SK-N-SH (cell line): ENCODE results near the gene CSRNP3. TPM values are rescaled to one million over a fixed set of nuclear protein-coding genes. Genes with fewer than 3 reads are reported as not detected.

Source experiments
- CTCF ChIA-PET: fragments of 300-600, 350-600 bp; formaldehyde crosslinking; extraction: SDS; loops from one replicate; lab custom pipeline; 2021; lab: Yijun Ruan, JAX
- POLR2A ChIA-PET: fragments of 350-600 bp; sonication (Branson Sonifier 250); formaldehyde crosslinking; extraction: SDS; loops from one replicate; lab custom pipeline; 2020; ENCODE audit warnings: antibody characterized with exemption, inconsistent platforms; lab: Yijun Ruan, JAX
- DNase-seq: peaks from one replicate; pipeline ENCODE4 v3.0.0; 2012
- H2AFZ ChIP-seq: fragments of 200-600 bp; sonication (generic); 2 replicates; pipeline ENCODE4 v1.8.1; 2016; ENCODE audit warnings: antibody characterized with exemption, mild to moderate bottlenecking, low read depth
- H3F3A ChIP-seq: fragments of 200-600 bp; sonication (generic); replicated peaks from 2 replicates; pipeline ENCODE3; 2016; ENCODE audit warnings: antibody characterized with exemption, mild to moderate bottlenecking; ENCODE audit not compliant: insufficient read depth
- H3K27ac ChIP-seq, 2 experiments: fragments of 200-500 bp in 1 of 2; fragments of 200-600 bp in 1 of 2; sonication (Bioruptor generic) in 1 of 2; sonication (generic), shearing (Covaris generic) in 1 of 2; 2 replicates each; pipeline versions ENCODE4 v1.5.1 to v1.6.1; 2014 to 2016; ENCODE audit warnings: low read depth in 2 of 2, inconsistent platforms in 1 of 2, low read length in 1 of 2, mild to moderate bottlenecking in 1 of 2, mixed read lengths in 1 of 2
- H3K27me3 ChIP-seq: fragments of 200-600 bp; sonication (generic), shearing (Covaris generic); 2 replicates; pipeline ENCODE4 v1.6.1; 2016; ENCODE audit warnings: mixed run types; ENCODE audit not compliant: insufficient read depth
- H3K36me3 ChIP-seq, 2 experiments: fragments of 200-500 bp in 1 of 2; fragments of 200-600 bp in 1 of 2; sonication (Bioruptor generic) in 1 of 2; sonication (generic) in 1 of 2; replicated peaks in 1 of 2; 2 replicates each; pipeline versions ENCODE3 to v1.5.1; 2014 to 2016; ENCODE audit warnings: low read length in 1 of 2, mild to moderate bottlenecking in 1 of 2; ENCODE audit not compliant: insufficient read depth in 2 of 2, control insufficient read depth in 1 of 2
- H3K4me1 ChIP-seq, 2 experiments: fragments of 200-500 bp in 1 of 2; fragments of 200-600 bp in 1 of 2; sonication (Bioruptor generic) in 1 of 2; sonication (generic), shearing (Covaris generic) in 1 of 2; 2 replicates each; pipeline versions ENCODE4 v1.5.1 to v1.6.1; 2014 to 2016; ENCODE audit warnings: low read depth in 1 of 2, low read length in 1 of 2, mixed run types in 1 of 2; ENCODE audit not compliant: insufficient read depth in 2 of 2, control insufficient read depth in 1 of 2
- H3K4me2 ChIP-seq: fragments of 200-600 bp; sonication (generic), shearing (Covaris generic); 2 replicates; pipeline ENCODE4 v1.6.1; 2017; ENCODE audit warnings: mixed run types
- H3K4me3 ChIP-seq, 2 experiments: fragments of 200-500 bp in 1 of 2; fragments of 200-600 bp in 1 of 2; sonication (Bioruptor generic) in 1 of 2; sonication (generic), shearing (Covaris generic) in 1 of 2; 2 replicates each; pipeline versions ENCODE4 v1.5.1 to v1.8.1; 2014 to 2016; ENCODE audit warnings: low read depth in 2 of 2, inconsistent platforms in 1 of 2, low read length in 1 of 2, mild to moderate bottlenecking in 1 of 2, mixed read lengths in 1 of 2, moderate library complexity in 1 of 2
- H3K79me2 ChIP-seq: fragments of 200-600 bp; sonication (generic); 2 replicates; pipeline ENCODE4 v1.8.1; 2017; ENCODE audit warnings: mild to moderate bottlenecking; ENCODE audit not compliant: insufficient read depth
- H3K9ac ChIP-seq: fragments of 200-600 bp; sonication (generic); 2 replicates; pipeline ENCODE4 v1.6.1; 2017; ENCODE audit warnings: mixed run types
- H3K9me2 ChIP-seq: fragments of 200-600 bp; sonication (generic); 2 replicates; pipeline ENCODE4 v1.6.1; 2017; ENCODE audit warnings: mixed run types
- H3K9me3 ChIP-seq: fragments of 200-600 bp; sonication (generic); 2 replicates; pipeline ENCODE4 v1.6.1; 2017; ENCODE audit warnings: mixed run types, mild to moderate bottlenecking, moderate library complexity
- H4K20me1 ChIP-seq: fragments of 200-600 bp; sonication (generic); 2 replicates; pipeline ENCODE4 v1.6.1; 2017; ENCODE audit warnings: mild to moderate bottlenecking, mixed run types; ENCODE audit not compliant: insufficient read depth
- EP300 ChIP-seq, 2 experiments: IDR thresholded peaks; 2 replicates each; pipeline versions ENCODE4 v1.4.0 to v1.6.1; 2012; ENCODE audit warnings: borderline replicate concordance in 1 of 2, low read depth in 1 of 2, low read length in 1 of 2
- GABPA ChIP-seq: IDR thresholded peaks from 2 replicates; pipeline ENCODE4 v1.4.0; 2012; ENCODE audit warnings: low read depth, mild to moderate bottlenecking
- JUND ChIP-seq: IDR thresholded peaks from 2 replicates; pipeline ENCODE4 v1.4.0; 2012
- MEF2A ChIP-seq: IDR thresholded peaks from 2 replicates; pipeline ENCODE4 v1.4.0; 2012; ENCODE audit warnings: low read depth, borderline replicate concordance
- NFIC ChIP-seq: IDR thresholded peaks from 2 replicates; pipeline ENCODE4 v1.4.0; 2012; ENCODE audit warnings: borderline replicate concordance
- RAD21 ChIP-seq: IDR thresholded peaks from 2 replicates; pipeline ENCODE4 v1.6.1; 2012; ENCODE audit warnings: mild to moderate bottlenecking, low read length
- REST ChIP-seq: IDR thresholded peaks from 2 replicates; pipeline ENCODE4 v1.6.1; 2012; ENCODE audit warnings: mild to moderate bottlenecking, low read depth, low read length, moderate library complexity
- RFX5 ChIP-seq: IDR thresholded peaks from 2 replicates; pipeline ENCODE4 v1.6.1; 2012; ENCODE audit warnings: mild to moderate bottlenecking, improper control_type of control experiment, low read length
- SIN3A ChIP-seq: IDR thresholded peaks from 2 replicates; pipeline ENCODE4 v1.6.1; 2012; ENCODE audit warnings: low read depth, mild to moderate bottlenecking, low read length, moderate library complexity, borderline replicate concordance
- TAF1 ChIP-seq: IDR thresholded peaks from 2 replicates; pipeline ENCODE4 v1.6.1; 2012; ENCODE audit warnings: low read depth, mild to moderate bottlenecking, low read length, moderate library complexity, borderline replicate concordance
- WGBS: methylation state at CpG from one replicate; pipeline ENCODE4 v1.1.6; 2017; ENCODE audit warnings: low lambda C conversion rate; 5-methylcytosine and 5-hydroxymethylcytosine counted together
- polyA plus RNA-seq, 3 experiments: library from polyadenylated mRNA; depleted of rRNA; stranded (reverse); fragments of >200 nt; gene quantifications; 2 replicates each; pipeline ENCODE4 v1.2.3, GENCODE V29; 2012
- TF ChIP-seq, protein P1 (sequence below): fragments of 150-350 bp; IDR thresholded peaks from 2 replicates; pipeline ENCODE4 v1.6.1; 2016; ENCODE audit warnings: mild to moderate bottlenecking, low read depth, low read length
- TF ChIP-seq, protein P2 (sequence below): IDR thresholded peaks from 2 replicates; pipeline ENCODE4 v1.4.0; 2012; ENCODE audit warnings: low read depth, borderline replicate concordance
- TF ChIP-seq, protein P3 (sequence below): fragments of 200-600 bp; sonication (generic); IDR thresholded peaks from 2 replicates; pipeline ENCODE4 v1.6.1; 2017; ENCODE audit warnings: antibody characterized with exemption, mild to moderate bottlenecking, moderate library complexity

Gene CSRNP3
- polyA plus RNA-seq, 1 of the 3 experiments (the other 2 are of a cell fraction), result 1.0 TPM

GRCh38 chr2:165472922-165473321 is 3.4 kb downstream of the CSRNP3 start:
- Histone ChIP-seq H3K4me1 (peaks cover 28 to 47% of the 10 kb centered on the region in 2 experiments; a peak in 3 of 4 replicates), H2AFZ (peak overlapping the region; percentile 79), H3K79me2 (peaks cover 16% of the 10 kb centered on the region)
- no peak for TF ChIP-seq REST
- TF ChIP-seq EP300 (IDR thresholded peaks at IDR 0.05; ENCODE audit: borderline replicate concordance in 1 of 2, low read depth in 1 of 2, low read length in 1 of 2), result peak in 1 of 2 experiments; percentile 35; a peak in 1 of 4 replicates
- TF ChIP-seq, all 33 proteins: peak for 1
- no peak overlapping the region; the same call in 1 of the 2 replicates for H3K9ac ChIP-seq
- no peaks in the 10 kb centered on the region for H4K20me1 ChIP-seq
- peak overlapping the region; percentile 36 for H3K4me2 ChIP-seq
- no peaks in the 10 kb centered on the region for H3K9me3 ChIP-seq
- no peaks in the 10 kb centered on the region for H3K9me2 ChIP-seq
- POLR2A ChIA-PET, result no interaction called here
- H3K36me3 ChIP-seq, result no peaks in the 10 kb centered on the region
- peak overlapping the region in 1 of 2 experiments; percentile 96; a peak in 2 of 4 replicates for H3K27ac ChIP-seq
- DNase-seq, result no peak
- 25% methylated on average over 3 of the region's 3 CpGs for WGBS
- H3K27me3 ChIP-seq, result no peaks in the 10 kb centered on the region
- CTCF ChIA-PET, result interaction anchor here (0.5 to 1.9 kb wide), 12 partner anchors 23 to 457 kb away, joined by 3 to 9 read pairs (median 4); partner anchors contain the start of gene SCN2A
- H3F3A ChIP-seq, result peaks cover 6% of the 10 kb centered on the region
- H3K4me3 ChIP-seq, result peak overlapping the region; percentile 0 to 6; a peak in 1 of 4 replicates

GRCh38 chr2:165474619-165475276 is 5.2 kb downstream of the CSRNP3 start:
- no peak for TF ChIP-seq RFX5
- TF ChIP-seq, protein P1, sequence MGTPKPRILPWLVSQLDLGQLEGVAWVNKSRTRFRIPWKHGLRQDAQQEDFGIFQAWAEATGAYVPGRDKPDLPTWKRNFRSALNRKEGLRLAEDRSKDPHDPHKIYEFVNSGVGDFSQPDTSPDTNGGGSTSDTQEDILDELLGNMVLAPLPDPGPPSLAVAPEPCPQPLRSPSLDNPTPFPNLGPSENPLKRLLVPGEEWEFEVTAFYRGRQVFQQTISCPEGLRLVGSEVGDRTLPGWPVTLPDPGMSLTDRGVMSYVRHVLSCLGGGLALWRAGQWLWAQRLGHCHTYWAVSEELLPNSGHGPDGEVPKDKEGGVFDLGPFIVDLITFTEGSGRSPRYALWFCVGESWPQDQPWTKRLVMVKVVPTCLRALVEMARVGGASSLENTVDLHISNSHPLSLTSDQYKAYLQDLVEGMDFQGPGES, result no peak
- TF ChIP-seq SIN3A, result no peak
- TF ChIP-seq, protein P2, sequence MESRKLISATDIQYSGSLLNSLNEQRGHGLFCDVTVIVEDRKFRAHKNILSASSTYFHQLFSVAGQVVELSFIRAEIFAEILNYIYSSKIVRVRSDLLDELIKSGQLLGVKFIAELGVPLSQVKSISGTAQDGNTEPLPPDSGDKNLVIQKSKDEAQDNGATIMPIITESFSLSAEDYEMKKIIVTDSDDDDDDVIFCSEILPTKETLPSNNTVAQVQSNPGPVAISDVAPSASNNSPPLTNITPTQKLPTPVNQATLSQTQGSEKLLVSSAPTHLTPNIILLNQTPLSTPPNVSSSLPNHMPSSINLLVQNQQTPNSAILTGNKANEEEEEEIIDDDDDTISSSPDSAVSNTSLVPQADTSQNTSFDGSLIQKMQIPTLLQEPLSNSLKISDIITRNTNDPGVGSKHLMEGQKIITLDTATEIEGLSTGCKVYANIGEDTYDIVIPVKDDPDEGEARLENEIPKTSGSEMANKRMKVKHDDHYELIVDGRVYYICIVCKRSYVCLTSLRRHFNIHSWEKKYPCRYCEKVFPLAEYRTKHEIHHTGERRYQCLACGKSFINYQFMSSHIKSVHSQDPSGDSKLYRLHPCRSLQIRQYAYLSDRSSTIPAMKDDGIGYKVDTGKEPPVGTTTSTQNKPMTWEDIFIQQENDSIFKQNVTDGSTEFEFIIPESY, result no peak
- TF ChIP-seq, protein P3, sequence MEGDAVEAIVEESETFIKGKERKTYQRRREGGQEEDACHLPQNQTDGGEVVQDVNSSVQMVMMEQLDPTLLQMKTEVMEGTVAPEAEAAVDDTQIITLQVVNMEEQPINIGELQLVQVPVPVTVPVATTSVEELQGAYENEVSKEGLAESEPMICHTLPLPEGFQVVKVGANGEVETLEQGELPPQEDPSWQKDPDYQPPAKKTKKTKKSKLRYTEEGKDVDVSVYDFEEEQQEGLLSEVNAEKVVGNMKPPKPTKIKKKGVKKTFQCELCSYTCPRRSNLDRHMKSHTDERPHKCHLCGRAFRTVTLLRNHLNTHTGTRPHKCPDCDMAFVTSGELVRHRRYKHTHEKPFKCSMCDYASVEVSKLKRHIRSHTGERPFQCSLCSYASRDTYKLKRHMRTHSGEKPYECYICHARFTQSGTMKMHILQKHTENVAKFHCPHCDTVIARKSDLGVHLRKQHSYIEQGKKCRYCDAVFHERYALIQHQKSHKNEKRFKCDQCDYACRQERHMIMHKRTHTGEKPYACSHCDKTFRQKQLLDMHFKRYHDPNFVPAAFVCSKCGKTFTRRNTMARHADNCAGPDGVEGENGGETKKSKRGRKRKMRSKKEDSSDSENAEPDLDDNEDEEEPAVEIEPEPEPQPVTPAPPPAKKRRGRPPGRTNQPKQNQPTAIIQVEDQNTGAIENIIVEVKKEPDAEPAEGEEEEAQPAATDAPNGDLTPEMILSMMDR, result no peak
- TF ChIP-seq TAF1, result no peak
- no peak for TF ChIP-seq GABPA
- no peak for TF ChIP-seq RAD21
- no peak for TF ChIP-seq MEF2A
- no peak for TF ChIP-seq JUND
- no peak for TF ChIP-seq NFIC
- Histone ChIP-seq H2AFZ (no peak overlapping the region), H3K4me2 (no peak overlapping the region), H3K9ac (no peak overlapping the region), H3K4me3 (no peak overlapping the region), H3K36me3 (no peaks in the 10 kb centered on the region), H3K9me3 (no peaks in the 10 kb centered on the region), H4K20me1 (no peaks in the 10 kb centered on the region), H3K27ac (peak overlapping the region in 1 of 2 experiments; percentile 96; a peak in 2 of 4 replicates), H3K79me2 (peaks cover 15% of the 10 kb centered on the region), H3F3A (peaks cover 6% of the 10 kb centered on the region), H3K9me2 (no peaks in the 10 kb centered on the region), H3K4me1 (peaks cover 15 to 36% of the 10 kb centered on the region in 2 experiments; a peak in 3 of 4 replicates), H3K27me3 (no peaks in the 10 kb centered on the region)
- POLR2A ChIA-PET, result no interaction called here
- CTCF ChIA-PET, result interaction anchor here (0.6 to 0.7 kb wide), 2 partner anchors 68 to 155 kb away, joined by 4 read pairs; no protein-coding TSS in a partner anchor
- DNase-seq, result no peak
- WGBS, result 48% methylated on average over 3 of the region's 3 CpGs
